Retina (tissue), 1 donor: ENCODE data around the gene GGN.
A peak's percentile ranks its signal among the peaks of the same experiment; 100 is the strongest.
"Not testable (repeated sequence)": the region's sequence is repeated elsewhere in the genome, so short reads cannot be mapped to it uniquely, and the experiment has no call there.

Experiments used
- DNase-seq: peaks from one replicate; pipeline ENCODE4 v3.0.0-alpha.2; 2016

The GGN gene

GRCh38 chr19:38411041-38411712, 23.3 kb upstream of the GGN start:
- no peak for DNase-seq

DNA sequence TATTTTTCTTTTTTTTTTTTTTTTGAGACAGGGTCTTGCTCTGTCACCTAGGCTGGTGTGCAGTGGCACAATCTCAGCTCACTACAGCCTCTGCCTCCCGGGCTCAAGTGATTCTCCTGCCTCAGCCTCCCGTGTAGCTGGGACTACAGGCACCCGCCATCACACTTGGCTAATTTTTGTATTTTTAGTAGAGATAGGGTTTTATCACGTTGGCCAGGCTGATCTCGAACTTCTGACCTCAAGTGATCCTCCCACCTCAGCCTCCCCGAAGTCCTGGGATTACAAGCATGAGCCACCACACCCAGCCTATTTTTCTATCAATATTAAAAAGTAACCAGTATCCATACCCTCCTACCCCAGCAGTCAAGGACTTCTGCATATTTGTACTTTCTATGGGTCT, 22.6 kb upstream of the GGN start:
- DNase-seq: not testable (repeated sequence)

DNA sequence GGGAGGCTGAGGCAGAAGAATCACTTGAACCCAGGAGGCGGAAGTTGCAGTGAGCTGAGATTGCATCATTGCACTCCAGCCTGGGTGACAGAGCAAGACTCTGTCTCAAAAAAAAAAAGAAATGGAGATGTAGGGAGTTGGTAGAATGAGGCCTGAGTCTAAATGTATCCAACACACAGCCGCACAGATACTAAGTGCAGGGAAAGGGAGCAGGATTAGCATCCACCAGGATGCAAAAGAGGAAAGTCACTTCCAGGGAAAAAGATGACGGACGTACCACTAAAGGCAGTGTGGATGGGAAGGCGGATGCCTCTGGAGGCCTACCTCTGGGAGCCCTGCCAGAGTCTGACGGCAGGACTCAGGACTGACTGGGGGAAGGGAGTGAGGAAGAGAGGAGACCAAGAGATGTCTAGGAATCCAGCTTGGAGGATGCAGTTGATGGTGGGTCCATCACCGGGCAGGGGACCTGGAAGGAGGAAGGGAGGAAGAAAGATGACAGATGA, 21.8 kb upstream of the GGN start:
- no peak for DNase-seq

GRCh38 chr19:38405276-38405675, 17.4 kb upstream of the GGN start:
- DNase-seq: no peak

- DNase-seq: no peak
Observed at GRCh38 chr19:38404858-38405257, 17.0 kb upstream of the GGN start.

DNA sequence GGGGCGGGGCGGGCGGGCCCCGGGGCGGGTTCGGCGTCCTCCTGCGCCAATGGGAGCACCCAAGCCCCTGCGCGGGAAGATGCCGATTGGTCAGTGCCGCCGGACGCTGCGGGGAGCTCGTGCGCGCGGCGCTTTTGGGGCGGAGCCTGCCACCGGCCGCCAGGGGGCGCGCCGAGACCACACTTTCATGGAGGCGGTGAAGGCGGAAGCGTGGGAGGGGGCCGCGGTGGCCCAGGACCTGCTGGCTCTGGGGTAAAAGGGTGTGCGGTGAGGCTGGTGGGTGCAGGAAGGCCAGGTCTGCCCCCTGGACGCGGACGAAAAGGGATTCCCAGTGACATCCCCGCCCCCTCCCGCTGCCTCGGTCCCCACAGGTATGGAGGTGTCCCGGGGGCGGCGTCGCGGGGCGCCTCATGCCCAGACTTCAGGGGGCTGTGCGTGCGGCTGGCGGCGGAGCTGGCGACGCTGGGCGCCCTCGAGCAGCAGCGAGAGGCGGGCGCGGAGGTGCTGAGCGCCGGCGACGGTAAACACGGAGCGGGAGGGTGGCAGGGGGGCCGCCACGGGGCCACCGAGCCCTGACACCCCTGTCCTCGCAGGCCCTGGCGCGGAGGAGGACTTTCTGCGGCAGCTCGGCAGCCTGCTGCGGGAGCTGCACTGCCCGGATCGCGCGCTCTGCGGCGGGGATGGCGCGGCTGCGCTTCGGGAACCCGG, 15.3 kb upstream of the GGN start, which contains the start of gene FAM98C:
TSS of gene FAM98C (plus strand) at position 127 of the 708 bp plus-strand sequence. CDS start at position 188, 61 bp downstream.
- DNase-seq: peak; percentile 100

- no peak for DNase-seq
Observed at GRCh38 chr19:38402623-38402966, 14.8 kb upstream of the GGN start.

GRCh38 chr19:38401148-38401547, 13.3 kb upstream of the GGN start:
- DNase-seq: no peak

DNA sequence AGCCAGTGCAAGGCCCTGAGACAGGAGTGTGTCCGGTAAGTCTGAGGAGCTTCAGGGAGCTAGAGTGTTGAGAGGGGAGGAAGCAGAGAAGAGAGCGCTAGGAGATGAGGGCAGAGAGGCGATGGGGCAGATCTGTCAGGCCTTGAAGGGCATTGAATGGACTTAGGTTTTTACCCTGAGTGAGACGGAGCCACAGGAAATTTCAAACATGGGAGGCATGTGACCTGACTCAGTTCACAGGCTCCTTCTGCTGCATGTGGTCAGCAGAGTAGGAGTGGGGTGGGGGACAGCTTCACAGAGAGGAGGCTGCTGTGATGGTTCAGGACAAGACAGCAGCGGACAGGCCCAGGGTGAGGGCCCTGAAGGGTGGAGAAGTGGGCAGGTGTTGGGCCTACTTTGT, 12.5 kb upstream of the GGN start:
- DNase-seq: no peak

DNA sequence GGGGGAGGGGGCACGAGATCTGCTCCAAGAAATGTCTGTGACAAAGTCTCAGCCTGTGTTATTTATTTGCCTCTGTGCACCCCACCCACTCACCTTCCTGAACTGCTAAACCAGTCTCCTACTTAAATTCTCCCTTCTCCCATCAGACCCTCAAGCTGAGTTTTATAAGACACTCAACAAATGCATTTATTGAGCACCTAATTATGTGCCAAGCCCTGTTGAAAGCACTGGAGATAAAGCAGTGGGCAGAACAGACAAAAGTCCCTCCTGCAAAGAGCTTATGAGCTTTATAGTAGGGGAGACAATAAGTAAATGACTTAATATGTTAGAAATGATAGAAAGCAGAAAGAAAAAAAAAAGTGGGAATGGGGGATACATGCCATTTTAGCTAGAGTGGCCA, 11.7 kb upstream of the GGN start:
- DNase-seq: no peak

DNA sequence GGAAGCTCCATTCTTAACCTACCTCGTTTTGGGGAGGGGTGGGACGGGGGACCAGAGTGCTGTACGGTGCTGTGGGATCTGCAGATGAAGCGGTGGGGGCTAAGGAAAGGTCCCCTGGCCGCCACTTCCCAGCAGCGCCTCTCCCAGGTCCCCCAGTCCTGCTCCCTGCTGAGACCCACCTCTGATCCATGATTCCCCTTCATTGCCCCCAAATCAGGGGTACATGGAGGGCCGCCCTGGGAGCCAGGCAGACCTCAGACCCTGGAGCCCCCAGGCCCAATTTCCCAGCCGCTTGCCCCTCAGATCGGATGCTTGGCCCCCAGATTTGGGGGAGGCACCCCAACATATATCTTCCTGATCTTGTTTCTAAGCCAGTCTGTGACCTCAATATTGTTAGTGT, 11.2 kb upstream of the GGN start:
- DNase-seq: no peak

- DNase-seq: no peak
Observed at GRCh38 chr19:38395381-38396114, 7.7 kb upstream of the GGN start.

GRCh38 chr19:38394488-38394887, 6.7 kb upstream of the GGN start:
- peak; percentile 64 for DNase-seq

DNA sequence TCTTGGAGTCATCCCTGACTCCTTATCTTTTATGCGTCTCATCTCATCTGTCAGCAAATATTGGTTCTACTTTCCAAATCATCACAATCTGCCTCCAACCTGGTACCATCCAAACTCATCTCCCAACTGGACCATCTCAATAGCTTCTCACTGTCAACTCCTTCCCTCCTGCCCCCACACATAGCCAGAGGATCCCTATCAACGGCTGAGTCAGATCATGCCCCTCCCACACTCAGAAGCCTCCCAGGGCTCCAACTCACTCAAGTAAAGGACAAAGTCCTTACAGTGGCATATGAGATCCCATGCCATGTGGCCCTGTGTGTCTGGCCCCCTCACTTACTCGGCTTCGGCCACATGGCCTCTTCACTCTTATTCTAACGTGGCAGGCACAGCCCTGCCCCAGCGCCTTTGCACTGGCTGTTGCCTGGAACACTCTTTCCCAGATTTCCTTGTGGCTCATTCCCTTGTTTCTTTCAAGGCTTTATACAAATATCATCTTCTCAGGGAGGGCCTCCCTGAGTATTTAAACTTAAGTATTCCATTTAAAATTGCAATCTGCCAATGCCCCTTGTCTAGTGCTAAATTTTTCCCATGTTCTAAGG, 5.0 kb upstream of the GGN start:
- DNase-seq: no peak

DNA sequence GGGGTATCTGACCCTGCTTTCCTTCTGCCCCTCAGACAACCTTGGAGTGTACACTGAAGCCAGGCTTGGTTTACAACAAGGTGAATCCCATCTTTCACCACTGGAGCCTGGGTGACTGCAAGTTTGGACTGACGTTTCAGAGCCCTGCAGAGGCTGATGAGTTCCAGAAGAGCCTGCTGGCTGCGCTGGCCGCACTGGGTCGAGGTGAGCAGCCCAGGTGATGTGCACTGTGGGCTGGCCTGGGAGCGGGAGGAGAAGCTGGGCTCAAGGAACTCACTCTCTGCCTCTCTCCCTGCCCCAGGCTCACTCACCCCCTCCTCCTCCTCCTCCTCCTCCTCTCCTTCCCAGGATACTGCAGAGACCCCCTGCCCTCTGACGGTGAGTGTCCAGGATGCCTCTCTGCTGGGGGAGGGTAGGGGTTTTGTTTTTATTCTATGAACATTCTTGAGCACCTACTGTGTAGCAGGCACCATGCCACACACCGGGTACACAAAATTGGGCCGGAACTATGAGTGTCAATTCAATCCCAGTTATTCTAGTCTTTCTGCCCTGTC, 4.2 kb upstream of the GGN start:
- no peak for DNase-seq

DNA sequence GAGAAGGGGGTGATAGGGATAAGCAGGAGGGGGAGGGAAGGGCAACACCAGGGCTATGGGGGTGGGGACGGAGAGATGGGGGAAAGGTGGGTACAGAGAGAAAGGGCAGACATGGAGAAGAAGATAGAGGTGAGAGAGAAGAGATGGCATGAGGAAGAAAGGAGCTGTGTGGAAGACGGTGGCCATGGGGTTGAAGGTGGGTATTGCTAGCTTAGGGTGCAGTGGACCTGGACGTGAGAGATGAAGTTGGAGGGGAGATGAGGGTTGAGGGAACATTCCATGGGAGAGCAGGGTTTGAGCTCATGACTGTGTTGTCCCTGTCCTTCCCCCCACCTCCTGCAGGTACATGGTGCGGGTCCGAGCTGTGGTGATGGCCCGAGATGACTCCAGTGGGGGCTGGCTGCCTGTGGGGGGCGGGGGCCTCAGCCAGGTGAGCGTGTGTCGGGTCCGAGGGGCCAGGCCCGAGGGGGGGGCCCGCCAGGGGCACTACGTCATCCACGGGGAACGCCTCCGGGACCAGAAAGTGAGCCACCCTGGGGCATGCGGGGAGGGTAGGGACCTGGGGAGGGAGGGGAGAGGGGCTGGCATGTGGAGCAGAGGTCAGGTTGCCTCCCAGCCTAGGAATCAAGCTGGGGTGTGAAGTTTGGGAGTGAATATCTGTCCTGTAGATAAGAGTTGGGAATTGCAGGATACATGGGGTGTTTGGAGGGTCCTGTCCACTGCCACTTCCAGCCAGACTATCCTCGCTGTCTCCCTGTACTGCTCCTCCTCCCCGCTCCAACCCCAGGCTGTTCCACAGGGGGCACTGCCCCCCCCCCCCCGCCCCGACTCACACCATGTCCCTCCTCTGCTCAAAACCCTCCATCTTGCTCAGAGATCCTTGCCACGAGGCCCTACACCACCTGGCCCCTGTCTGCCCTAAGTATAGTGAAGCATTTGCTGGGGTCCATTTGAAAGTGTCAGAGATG, 2.4 kb upstream of the GGN start:
- no peak for DNase-seq

- peak; percentile 69 for DNase-seq
Observed at GRCh38 chr19:38389101-38389925, 1.5 kb upstream of the GGN start.

GRCh38 chr19:38388349-38389100, 691 bp upstream of the GGN start, which contains the start of gene SPRED3:
TSS of gene SPRED3 (plus strand) at chr19:38388697. CDS start at chr19:38390303, 1,606 bp downstream.
- DNase-seq: no peak

- no peak for DNase-seq
Observed at GRCh38 chr19:38386971-38387549, 774 bp downstream of the GGN start.
